Neuronal stem cell (in vitro differentiated cells): Measurements from ENCODE around the gene PKNOX2.

ENCODE experiments used
- DNase-seq: peaks from one replicate; pipeline ENCODE4 v3.0.0-alpha.2; 2013; ENCODE audit warnings: low spot score
- H2AFZ ChIP-seq: one replicate; pipeline ENCODE4 v1.6.1; 2013; ENCODE audit warnings: mild to moderate bottlenecking, low read length, inconsistent platforms
- H2AK5ac ChIP-seq: 2 replicates; pipeline ENCODE4 v1.6.1; 2013; ENCODE audit warnings: low read depth, mild to moderate bottlenecking, inconsistent platforms, low read length, moderate library complexity, mixed read lengths
- H2BK120ac ChIP-seq: 2 replicates; pipeline ENCODE4 v1.6.1; 2013; ENCODE audit warnings: low read depth, mild to moderate bottlenecking, inconsistent platforms, low read length, moderate library complexity, mixed read lengths
- H2BK12ac ChIP-seq: one replicate; pipeline ENCODE4 v1.6.1; 2013; ENCODE audit warnings: low read length, inconsistent platforms
- H2BK15ac ChIP-seq: 2 replicates; pipeline ENCODE4 v1.6.1; 2013; ENCODE audit warnings: mild to moderate bottlenecking, low read length, inconsistent platforms, mixed read lengths
- H2BK5ac ChIP-seq: one replicate; pipeline ENCODE4 v1.6.1; 2013; ENCODE audit warnings: inconsistent platforms, mild to moderate bottlenecking, low read length, moderate library complexity
- H3K14ac ChIP-seq: one replicate; pipeline ENCODE4 v1.6.1; 2013; ENCODE audit warnings: low read length, inconsistent platforms
- H3K18ac ChIP-seq: 2 replicates; pipeline ENCODE4 v1.6.1; 2013; ENCODE audit warnings: low read length, inconsistent platforms
- H3K23ac ChIP-seq: 2 replicates; pipeline ENCODE4 v1.6.1; 2013; ENCODE audit warnings: low read depth, mild to moderate bottlenecking, mixed read lengths, low read length, inconsistent platforms; ENCODE audit not compliant: poor library complexity
- H3K27ac ChIP-seq: replicated peaks from 3 replicates; pipeline ENCODE4 v1.5.1; 2013; ENCODE audit warnings: low read length, inconsistent platforms
- H3K27me3 ChIP-seq, 3 experiments: 2 replicates each; pipeline ENCODE4 v1.6.1; 2013; ENCODE audit warnings: low read length in 3 of 3, mild to moderate bottlenecking in 2 of 3, inconsistent platforms in 1 of 3, low read depth in 1 of 3, mixed read lengths in 1 of 3, moderate library complexity in 1 of 3; ENCODE audit not compliant: control insufficient read depth in 3 of 3, insufficient read depth in 3 of 3
- H3K36me3 ChIP-seq, 2 donors: replicated peaks in 1 of 2; 2 replicates each; pipeline ENCODE4 v1.6.1; 2013; ENCODE audit warnings: low read length in 2 of 2; ENCODE audit not compliant: control insufficient read depth in 2 of 2, insufficient read depth in 2 of 2
- H3K4ac ChIP-seq: 2 replicates; pipeline ENCODE4 v1.6.1; 2013; ENCODE audit warnings: inconsistent platforms, mild to moderate bottlenecking, low read length, moderate library complexity
- H3K4me1 ChIP-seq, 2 donors: 1 replicate in 1 of 2; 2 replicates in 1 of 2; pipeline ENCODE4 v1.6.1; 2013; ENCODE audit warnings: low read length in 2 of 2, low read depth in 1 of 2; ENCODE audit not compliant: control insufficient read depth in 2 of 2, insufficient read depth in 1 of 2
- H3K4me2 ChIP-seq: one replicate; pipeline ENCODE4 v1.6.1; 2013; ENCODE audit warnings: mild to moderate bottlenecking, low read length, inconsistent platforms; ENCODE audit not compliant: insufficient read depth, poor library complexity, severe bottlenecking
- H3K4me3 ChIP-seq, 2 donors: 2 replicates each; pipeline ENCODE4 v1.5.1; 2013; ENCODE audit warnings: low read length in 2 of 2, mild to moderate bottlenecking in 2 of 2, inconsistent platforms in 1 of 2, moderate library complexity in 1 of 2
- H3K79me1 ChIP-seq: one replicate; pipeline ENCODE4 v1.6.1; 2013; ENCODE audit warnings: low read depth, mild to moderate bottlenecking, inconsistent platforms, low read length, moderate library complexity
- H3K9ac ChIP-seq: one replicate; pipeline ENCODE4 v1.6.1; 2013; ENCODE audit warnings: mild to moderate bottlenecking, low read depth, low read length, inconsistent platforms; ENCODE audit not compliant: poor library complexity
- H3K9me3 ChIP-seq, 2 donors: replicated peaks in 1 of 2; 2 replicates each; pipeline versions ENCODE3 to v1.6.1; 2013; ENCODE audit warnings: low read length in 2 of 2, mild to moderate bottlenecking in 2 of 2, inconsistent platforms in 1 of 2, low read depth in 1 of 2, mixed read lengths in 1 of 2, moderate library complexity in 1 of 2; ENCODE audit not compliant: control insufficient read depth in 2 of 2, insufficient read depth in 1 of 2
- H4K8ac ChIP-seq: one replicate; pipeline ENCODE4 v1.6.1; 2013; ENCODE audit warnings: low read depth, mild to moderate bottlenecking, inconsistent platforms, low read length, moderate library complexity
- H4K91ac ChIP-seq: one replicate; pipeline ENCODE4 v1.6.1; 2013; ENCODE audit warnings: low read length, low read depth, mild to moderate bottlenecking, inconsistent platforms; ENCODE audit not compliant: poor library complexity
- WGBS, 2 donors: extraction: QIAGEN DNeasy Blood & Tissue Kit; methylation state at CpG; one replicate each; pipeline ENCODE4 v1.1.7; 2013; ENCODE audit warnings: missing lambda C conversion rate in 2 of 2, mixed read lengths in 1 of 2; ENCODE audit not compliant: insufficient read length in 2 of 2, insufficient replicate concordance in 1 of 2; ENCODE audit errors: extremely low coverage in 2 of 2; 5-methylcytosine and 5-hydroxymethylcytosine counted together

Gene PKNOX2

DNA sequence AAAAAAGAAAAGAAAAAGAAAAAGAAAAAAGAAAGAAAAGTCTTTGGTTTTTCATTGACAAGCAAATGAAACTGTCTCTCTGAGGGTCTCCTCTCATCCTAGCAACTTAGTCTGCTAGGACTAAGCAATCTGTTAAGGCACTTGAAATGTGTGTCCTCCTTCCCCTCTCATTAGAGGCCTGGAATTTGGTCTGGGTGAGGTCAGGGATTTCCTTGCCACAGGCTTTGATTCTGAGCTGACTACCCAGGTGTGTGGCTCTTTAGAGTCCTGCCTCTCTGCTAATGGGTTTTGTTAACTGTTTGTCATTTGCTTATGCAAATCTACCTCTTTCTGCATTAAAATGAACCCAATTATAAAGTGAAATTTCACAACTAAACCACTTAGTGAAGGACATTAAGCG, 18.3 kb upstream of the PKNOX2 start:
- Histone ChIP-seq H3K27me3 (no peaks in the 10 kb centered on the region), H2BK120ac (no peak overlapping the region), H3K4me2 (no peak overlapping the region), H3K18ac (no peak overlapping the region), H3K9me3 (no peaks in the 10 kb centered on the region), H3K23ac (no peak overlapping the region), H2BK5ac (no peak overlapping the region), H3K4ac (no peak overlapping the region), H2AK5ac (no peak overlapping the region), H3K4me1 (peaks cover 5 to 6% of the 10 kb centered on the region in 2 donors), H4K8ac (no peak overlapping the region), H3K27ac (no peak overlapping the region), H3K79me1 (no peaks in the 10 kb centered on the region), H2AFZ (no peak overlapping the region), H3K14ac (no peak overlapping the region), H2BK15ac (no peak overlapping the region), H3K9ac (no peak overlapping the region), H2BK12ac (no peak overlapping the region), H3K36me3 (no peaks in the 10 kb centered on the region), H3K4me3 (no peak overlapping the region), H4K91ac (no peak overlapping the region)
- WGBS, 2 donors = no CpG with 5 or more reads among the region's 1 CpG
- no peak for DNase-seq

DNA sequence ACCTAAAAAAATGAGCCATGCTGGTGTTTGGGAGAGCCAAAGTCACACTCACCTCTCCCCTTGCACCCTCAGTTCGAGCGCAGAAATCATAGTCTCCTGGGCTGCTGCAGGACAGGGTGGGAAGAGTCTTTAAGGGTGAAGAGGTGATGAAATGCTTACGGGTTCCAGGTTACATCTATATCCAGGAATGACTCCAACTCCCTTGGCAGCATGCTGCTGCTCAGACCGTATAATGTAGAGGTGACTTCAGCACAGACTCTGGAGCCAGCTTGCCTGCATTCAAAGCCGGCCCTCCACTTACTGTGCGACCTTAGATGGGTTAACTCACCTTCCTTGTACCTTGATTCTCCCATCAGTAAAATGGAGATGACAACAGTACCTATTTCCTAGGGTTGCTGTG, 17.3 kb upstream of the PKNOX2 start:
- Histone ChIP-seq H2BK15ac (no peak overlapping the region), H3K4me3 (no peak overlapping the region), H3K27ac (no peak overlapping the region), H2BK5ac (peak overlapping the region; percentile 10), H3K9ac (no peak overlapping the region), H3K4me1 (peaks cover 0 to 2% of the 10 kb centered on the region in 2 donors), H3K9me3 (no peaks in the 10 kb centered on the region), H3K14ac (no peak overlapping the region), H4K8ac (no peak overlapping the region), H3K4me2 (no peak overlapping the region), H2AK5ac (no peak overlapping the region), H2BK12ac (no peak overlapping the region), H4K91ac (no peak overlapping the region), H3K79me1 (no peaks in the 10 kb centered on the region), H3K4ac (no peak overlapping the region), H2BK120ac (no peak overlapping the region), H3K27me3 (no peaks in the 10 kb centered on the region), H3K18ac (peak overlapping the region; percentile 3), H3K23ac (no peak overlapping the region), H3K36me3 (no peaks in the 10 kb centered on the region), H2AFZ (no peak overlapping the region)
- DNase-seq = no peak
- no CpG with 5 or more reads among the region's 6 CpGs for WGBS, 2 donors

- no peak overlapping the region for H3K14ac ChIP-seq
- no peak overlapping the region for H2AFZ ChIP-seq
- H3K23ac ChIP-seq = no peak overlapping the region
- no peak overlapping the region for H4K8ac ChIP-seq
- no peak overlapping the region for H3K18ac ChIP-seq
- no peaks in the 10 kb centered on the region for H3K36me3 ChIP-seq
- no peaks in the 10 kb centered on the region for H3K9me3 ChIP-seq
- no peak overlapping the region for H2AK5ac ChIP-seq
- no peak overlapping the region for H2BK5ac ChIP-seq
- H3K27me3 ChIP-seq = no peaks in the 10 kb centered on the region
- H3K4me1 ChIP-seq = peaks cover 0 to 2% of the 10 kb centered on the region in 2 donors
- H2BK12ac ChIP-seq = no peak overlapping the region
- H3K79me1 ChIP-seq = no peaks in the 10 kb centered on the region
- H2BK15ac ChIP-seq = no peak overlapping the region
- H3K27ac ChIP-seq = no peak overlapping the region
- H4K91ac ChIP-seq = no peak overlapping the region
- no peak overlapping the region for H3K4me2 ChIP-seq
- no peak overlapping the region for H3K9ac ChIP-seq
- no peak overlapping the region for H3K4ac ChIP-seq
- DNase-seq = no peak
- no peak overlapping the region for H3K4me3 ChIP-seq
- no peak overlapping the region for H2BK120ac ChIP-seq
Measured at GRCh38 chr11:125148011-125148410, 16.5 kb upstream of the PKNOX2 start.

- no peak overlapping the region for H4K8ac ChIP-seq
- H2BK120ac ChIP-seq = no peak overlapping the region
- H2BK12ac ChIP-seq = no peak overlapping the region
- no peak for DNase-seq
- peaks cover 0 to 2% of the 10 kb centered on the region in 2 donors for H3K4me1 ChIP-seq
- no peak overlapping the region for H3K27ac ChIP-seq
- H4K91ac ChIP-seq = no peak overlapping the region
- no peak overlapping the region for H2AK5ac ChIP-seq
- H3K27me3 ChIP-seq = no peaks in the 10 kb centered on the region
- peak overlapping the region; percentile 30 for H2AFZ ChIP-seq
- H3K18ac ChIP-seq = no peak overlapping the region
- H3K9ac ChIP-seq = no peak overlapping the region
- H3K4me2 ChIP-seq = no peak overlapping the region
- peak overlapping the region; percentile 69 for H2BK15ac ChIP-seq
- H3K4me3 ChIP-seq = no peak overlapping the region
- no peak overlapping the region for H3K23ac ChIP-seq
- no peak overlapping the region for H3K14ac ChIP-seq
- H3K4ac ChIP-seq = no peak overlapping the region
- no peaks in the 10 kb centered on the region for H3K36me3 ChIP-seq
- H2BK5ac ChIP-seq = no peak overlapping the region
- no CpG with 5 or more reads among the region's 5 CpGs for WGBS, 2 donors
- no peaks in the 10 kb centered on the region for H3K79me1 ChIP-seq
- no peaks in the 10 kb centered on the region for H3K9me3 ChIP-seq
Measured at GRCh38 chr11:125148743-125149142, 15.8 kb upstream of the PKNOX2 start.
